HG02571 (cell line): Measurements from ENCODE around the gene RRAD.
"Not testable (repeated sequence)": the region's sequence is repeated elsewhere in the genome, so short reads cannot be mapped to it uniquely, and the experiment has no call there.

Source experiments
- ATAC-seq: cut with Tn5 transposase; IDR thresholded peaks from one replicate; pipeline ENCODE4 v1.9.1; 2021; ENCODE audit warnings: mild to moderate bottlenecking, moderate library complexity; ENCODE audit not compliant: unreplicated experiment

RRAD gene

DNA sequence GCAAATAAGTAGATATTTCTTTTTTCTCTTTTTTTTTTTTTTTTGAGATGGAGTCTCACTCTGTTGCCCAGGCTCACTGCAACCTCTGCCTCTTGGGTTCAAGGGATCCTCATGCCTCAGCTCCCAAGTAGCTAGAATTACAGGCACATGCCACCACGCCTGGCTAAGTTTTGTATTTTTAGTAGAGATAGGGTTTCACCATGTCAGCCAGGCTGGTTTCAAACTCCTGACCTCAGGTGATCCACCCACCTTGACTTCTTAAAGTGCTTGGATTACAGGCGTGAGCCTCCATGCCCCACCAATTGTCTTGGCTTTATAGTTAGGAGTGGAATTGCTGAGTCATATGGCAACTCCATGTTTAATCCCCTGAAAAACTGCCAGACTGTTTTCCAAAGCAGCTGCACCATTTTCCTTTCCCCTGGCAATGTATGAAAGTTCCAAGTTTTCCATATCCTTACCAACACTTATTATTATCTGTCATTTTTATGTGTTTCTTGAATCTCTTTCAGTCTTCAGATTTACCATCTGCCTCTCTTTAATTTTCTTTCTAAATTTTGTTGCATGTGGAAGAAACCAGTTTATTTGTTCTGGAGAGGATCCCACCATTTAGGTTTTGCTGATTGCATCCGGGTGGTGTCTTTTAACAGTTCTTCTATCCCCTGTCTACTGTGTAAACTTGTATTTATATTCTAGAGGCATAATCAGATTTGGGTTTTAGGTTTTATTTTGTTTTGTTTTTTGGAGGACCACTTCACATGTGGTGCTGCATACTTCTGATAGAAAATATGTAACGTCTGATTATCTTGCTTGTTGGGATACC lies 25.8 kb upstream of the RRAD start:
- ATAC-seq, result no peak

GRCh38 chr16:66950437-66950836 lies 25.1 kb upstream of the RRAD start:
- ATAC-seq, result no peak

DNA sequence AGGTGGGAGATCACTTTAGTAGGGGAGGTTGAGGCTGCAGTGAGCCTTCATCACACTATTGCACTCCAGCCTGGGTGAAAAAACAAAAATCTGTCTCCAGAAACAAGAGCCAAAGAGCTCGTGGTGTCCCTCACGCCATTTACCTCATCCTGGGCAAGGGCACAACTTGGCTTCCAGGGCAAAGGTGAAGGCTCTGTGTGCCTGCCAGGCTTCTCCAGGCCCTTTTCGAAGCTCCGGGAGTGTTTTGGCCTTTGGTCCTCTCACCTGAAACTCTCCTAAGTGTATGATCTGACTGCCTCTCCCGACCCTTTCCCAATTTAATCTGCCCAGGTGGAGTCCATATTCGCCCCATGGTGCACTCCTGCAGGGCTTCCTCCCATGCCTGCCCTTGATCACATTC lies 24.1 kb upstream of the RRAD start:
- no peak for ATAC-seq

DNA sequence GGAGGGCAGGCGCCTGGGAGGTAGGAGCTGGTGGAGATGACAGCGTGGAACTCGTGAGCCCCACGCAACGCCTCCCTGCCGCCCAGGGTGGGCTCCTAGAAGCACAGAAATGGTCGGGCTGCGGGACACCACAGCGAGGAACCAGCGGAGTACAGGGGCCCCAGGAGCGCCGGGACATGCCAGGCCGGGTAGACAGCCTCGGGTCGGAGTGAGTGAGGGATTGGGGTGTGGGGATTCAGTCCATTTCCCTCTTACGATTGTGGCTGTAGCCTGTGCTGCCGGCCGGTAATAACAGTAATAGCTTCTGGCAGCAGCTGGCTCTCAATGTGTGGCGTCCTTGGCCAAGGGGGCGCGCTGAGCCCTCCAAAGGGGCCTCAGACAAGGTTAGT lies 23.5 kb upstream of the RRAD start:
- no peak for ATAC-seq

DNA sequence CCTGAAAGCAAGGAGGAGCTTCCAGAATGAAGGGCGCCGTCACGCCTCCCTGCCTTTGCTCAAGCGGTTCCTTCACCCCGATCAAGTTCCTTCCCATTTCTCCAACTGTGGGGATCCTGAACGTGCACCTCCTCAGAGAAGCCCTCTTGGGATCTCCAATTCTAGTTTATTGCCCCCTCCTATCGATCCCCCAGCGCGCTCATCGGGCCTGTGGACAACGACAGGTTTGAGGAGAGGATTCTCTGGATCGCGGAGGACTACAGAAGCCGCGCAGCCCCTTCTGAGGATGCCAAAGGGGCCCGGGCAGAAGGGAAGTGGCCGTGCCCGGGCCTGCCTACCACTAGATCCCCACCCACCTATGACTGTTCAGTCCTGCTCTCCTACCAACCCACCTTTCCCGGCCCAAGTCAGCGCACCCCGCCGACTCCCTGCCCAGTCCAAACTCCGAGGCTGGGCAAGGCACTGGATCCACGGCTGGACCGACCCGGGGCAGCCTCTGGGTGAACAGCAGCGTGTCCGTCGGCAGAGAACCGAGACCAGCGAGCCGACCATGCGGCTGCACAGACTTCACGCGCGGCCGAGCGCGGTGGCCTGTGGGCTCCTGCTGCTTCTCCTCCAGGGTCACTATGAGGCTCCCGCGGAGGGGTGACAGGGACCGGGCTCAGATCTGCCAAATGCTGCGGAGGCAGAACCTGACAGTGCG lies 22.9 kb upstream of the RRAD start:
- no peak for ATAC-seq

GRCh38 chr16:66947302-66948065 lies 22.1 kb upstream of the RRAD start:
- no peak for ATAC-seq

- ATAC-seq, result no peak
These were observed 21.6 kb upstream of the RRAD start for GRCh38 chr16:66946974-66947301.

DNA sequence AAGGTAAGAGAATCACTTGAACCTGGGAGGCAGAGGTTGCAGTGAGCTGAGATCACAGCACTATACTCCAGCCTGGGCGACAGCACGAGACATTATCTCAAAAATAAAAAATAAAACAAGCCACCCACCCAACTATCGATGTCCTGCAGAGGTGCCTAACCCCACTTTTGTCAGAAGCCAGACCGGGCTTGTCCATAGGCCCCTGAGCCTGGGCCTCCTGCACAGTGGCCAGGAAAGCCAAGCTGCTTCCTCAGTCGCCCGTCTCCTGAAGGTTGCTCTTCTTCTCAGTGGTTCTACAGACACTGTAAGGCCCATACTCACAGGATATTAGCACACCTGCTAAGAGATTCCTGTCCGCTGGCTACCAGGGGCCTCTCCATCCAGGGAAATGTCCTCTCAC lies 21.2 kb upstream of the RRAD start:
- no peak for ATAC-seq

DNA sequence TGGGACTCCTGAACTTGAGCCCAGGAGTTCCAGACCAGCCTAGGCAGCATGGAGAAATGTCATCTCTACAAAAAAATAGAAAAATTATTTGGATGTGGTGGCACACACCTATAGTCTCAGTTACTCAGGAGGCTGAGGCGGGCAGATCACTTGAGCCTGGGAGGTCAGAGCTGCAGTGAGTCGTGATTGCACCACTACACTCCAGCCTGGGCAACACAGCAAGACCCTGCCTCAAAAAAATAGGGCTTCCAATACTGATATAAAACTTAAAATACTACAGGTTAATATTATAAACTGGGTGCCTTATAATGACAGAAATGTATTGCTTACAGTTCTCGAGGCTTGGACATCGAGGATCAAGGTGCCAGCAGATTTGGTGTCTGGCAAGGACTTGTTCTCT lies 20.6 kb upstream of the RRAD start:
- no peak for ATAC-seq

GRCh38 chr16:66944971-66945370 lies 19.6 kb upstream of the RRAD start:
- ATAC-seq, result not testable (repeated sequence)

- no peak for ATAC-seq
These were observed 18.7 kb upstream of the RRAD start for GRCh38 chr16:66944054-66944441.

DNA sequence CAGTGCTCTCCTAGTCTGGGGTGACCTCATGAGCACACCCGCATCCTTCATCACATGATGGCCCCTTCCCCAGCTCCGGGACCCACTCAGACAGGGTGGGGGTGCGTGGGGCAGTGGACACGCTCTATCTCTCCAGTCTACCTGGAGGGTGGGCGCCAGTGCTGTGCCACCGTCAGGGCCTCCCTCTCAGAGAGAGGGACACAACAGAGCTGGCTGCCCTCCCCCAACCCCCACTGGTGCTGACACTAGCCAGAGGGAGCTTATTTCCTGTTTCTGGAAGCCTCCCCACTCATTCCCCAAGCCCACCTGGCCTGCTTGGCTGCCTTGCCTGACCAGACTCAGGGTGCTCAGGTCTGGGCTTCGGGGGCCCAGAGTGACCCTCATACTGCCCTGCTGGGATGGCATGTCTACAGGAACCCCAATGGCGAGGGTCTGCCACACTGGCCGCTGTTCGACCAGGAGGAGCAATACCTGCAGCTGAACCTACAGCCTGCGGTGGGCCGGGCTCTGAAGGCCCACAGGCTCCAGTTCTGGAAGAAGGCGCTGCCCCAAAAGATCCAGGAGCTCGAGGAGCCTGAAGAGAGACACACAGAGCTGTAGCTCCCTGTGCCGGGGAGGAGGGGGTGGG lies 18.2 kb upstream of the RRAD start:
- no peak for ATAC-seq

GRCh38 chr16:66942981-66943380 lies 17.6 kb upstream of the RRAD start:
- ATAC-seq, result no peak

DNA sequence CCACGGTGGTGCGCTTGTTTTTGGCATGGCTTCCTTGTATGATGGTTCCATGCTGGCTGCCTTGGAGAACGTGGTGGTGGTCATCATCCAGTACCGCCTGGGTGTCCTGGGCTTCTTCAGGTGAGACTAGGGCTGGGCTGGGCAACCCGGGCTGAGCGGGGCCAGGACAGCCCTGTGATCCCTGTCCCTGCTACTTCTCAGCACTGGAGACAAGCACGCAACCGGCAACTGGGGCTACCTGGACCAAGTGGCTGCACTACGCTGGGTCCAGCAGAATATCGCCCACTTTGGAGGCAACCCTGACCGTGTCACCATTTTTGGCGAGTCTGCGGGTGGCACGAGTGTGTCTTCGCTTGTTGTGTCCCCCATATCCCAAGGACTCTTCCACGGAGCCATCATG lies 14.9 kb upstream of the RRAD start:
- ATAC-seq, result no peak

GRCh38 chr16:66939366-66939765 lies 14.0 kb upstream of the RRAD start:
- ATAC-seq, result no peak

DNA sequence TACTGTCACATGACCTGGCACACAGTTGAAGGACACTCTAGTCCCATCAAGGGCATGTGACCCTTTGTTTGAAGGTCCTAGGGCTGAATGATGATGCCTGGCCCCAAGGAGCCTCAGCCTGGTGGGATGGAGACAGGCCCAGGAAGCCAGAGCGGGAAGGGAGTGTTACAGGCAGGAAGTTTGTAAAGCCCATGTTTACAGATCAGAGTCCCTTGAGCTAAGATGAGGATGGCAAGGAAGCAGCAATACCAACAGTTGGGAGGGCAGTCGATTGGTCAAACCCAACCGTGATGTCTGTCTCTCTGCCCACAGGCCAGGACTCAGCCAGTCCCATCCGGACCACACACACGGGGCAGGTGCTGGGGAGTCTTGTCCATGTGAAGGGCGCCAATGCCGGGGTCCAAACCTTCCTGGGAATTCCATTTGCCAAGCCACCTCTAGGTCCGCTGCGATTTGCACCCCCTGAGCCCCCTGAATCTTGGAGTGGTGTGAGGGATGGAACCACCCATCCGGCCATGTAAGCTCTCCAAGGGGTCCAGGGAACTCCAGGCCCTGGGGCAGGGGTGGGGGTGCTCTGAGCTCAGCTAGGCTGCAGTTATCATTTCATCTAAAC lies 12.5 kb upstream of the RRAD start:
- ATAC-seq, result no peak

- ATAC-seq, result no peak
These were observed 11.7 kb upstream of the RRAD start for GRCh38 chr16:66936889-66937554.

- ATAC-seq, result no peak
These were observed 11.1 kb upstream of the RRAD start for GRCh38 chr16:66936462-66936861.

DNA sequence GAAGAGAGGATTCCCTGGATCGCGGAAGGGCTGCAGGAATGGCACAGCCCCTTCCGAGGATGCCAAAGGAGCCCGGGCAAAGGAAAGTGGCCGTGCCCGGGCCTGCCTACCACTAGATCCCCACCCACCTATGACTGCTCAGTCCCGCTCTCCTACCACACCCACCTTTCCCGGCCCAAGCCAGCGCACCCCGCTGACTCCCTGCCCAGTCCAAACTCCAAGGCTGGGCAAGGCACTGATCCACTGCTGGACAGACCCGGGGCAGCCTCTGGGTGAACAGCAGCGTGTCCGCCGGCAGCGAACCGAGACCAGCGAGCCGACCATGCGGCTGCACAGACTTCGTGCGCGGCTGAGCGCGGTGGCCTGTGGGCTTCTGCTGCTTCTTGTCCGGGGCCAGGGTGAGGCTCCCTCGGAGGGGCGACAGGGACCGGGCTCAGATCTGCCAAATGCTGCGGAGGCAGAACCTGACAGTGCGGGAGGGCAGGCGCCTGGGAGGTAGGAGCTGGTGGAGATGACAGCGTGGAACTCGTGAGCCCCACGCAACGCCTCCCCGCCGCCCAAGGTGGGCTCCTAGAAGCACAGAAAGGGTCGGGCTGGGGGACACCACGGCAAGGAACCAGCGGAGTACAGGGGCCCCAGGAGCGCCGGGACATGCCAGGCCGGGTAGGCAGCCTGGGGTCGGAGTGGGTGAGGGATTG lies 10.1 kb upstream of the RRAD start, which contains the start of gene CES2:
Gene CES2 (plus strand): TSS at position 203 of the 698 bp plus-strand sequence. CDS start 120 bp downstream, at position 323.
- ATAC-seq, result no peak

- not testable (repeated sequence) for ATAC-seq
These were observed 9.5 kb upstream of the RRAD start for GRCh38 chr16:66934839-66935313.
